SK-N-SH treated with all-trans-retinoic acid at 6 μM for 48 hours (cell line): ENCODE measurements around the gene KPNA1.

Experiments used
- ATAC-seq: fragments of 200-7000 bp; cut with Tn5 transposase; 3 replicates; pipeline ENCODE4 v1.9.1; 2020; ENCODE audit warnings: mild to moderate bottlenecking, moderate library complexity
- ARNTL ChIP-seq: fragments of 450-650 bp; formaldehyde crosslinking; IDR thresholded peaks from 2 replicates; pipeline ENCODE4 v1.5.0; 2020; ENCODE audit warnings: low read depth, mild to moderate bottlenecking, moderate library complexity, borderline replicate concordance
- BACH2 ChIP-seq: fragments of 250-450 bp; sonication (Bioruptor Pico); IDR thresholded peaks from 2 replicates; pipeline ENCODE4 v1.9.0; 2021; ENCODE audit warnings: mild to moderate bottlenecking, borderline replicate concordance
- CSDC2 ChIP-seq: fragments of 250-450 bp; sonication (Bioruptor Pico); IDR thresholded peaks from 2 replicates; pipeline ENCODE4 v1.5.0; 2020; ENCODE audit warnings: mild to moderate bottlenecking, moderate library complexity
- CSRNP3 ChIP-seq: fragments of 250-450 bp; sonication (Bioruptor Pico); IDR thresholded peaks from 2 replicates; pipeline ENCODE4 v1.5.1; 2021; ENCODE audit warnings: mild to moderate bottlenecking, moderate library complexity
- ESRRG ChIP-seq: fragments of 250-450 bp; sonication (Bioruptor Pico); IDR thresholded peaks from 2 replicates; pipeline ENCODE4 v1.6.1; 2021; ENCODE audit warnings: mild to moderate bottlenecking
- GLIS3 ChIP-seq: fragments of 250-450 bp; sonication (Bioruptor Pico); IDR thresholded peaks from 2 replicates; pipeline ENCODE4 v1.5.0; 2020; ENCODE audit warnings: mild to moderate bottlenecking, moderate library complexity
- OSR1 ChIP-seq: fragments of 250-450 bp; sonication (Bioruptor Pico); IDR thresholded peaks from 2 replicates; pipeline ENCODE4 v1.8.0; 2022; ENCODE audit warnings: moderate library complexity, mild to moderate bottlenecking, inconsistent platforms
- PATZ1 ChIP-seq: fragments of 250-450 bp; sonication (Bioruptor Pico); IDR thresholded peaks from 2 replicates; pipeline ENCODE4 v1.8.0; 2020; ENCODE audit warnings: mild to moderate bottlenecking, moderate library complexity, borderline replicate concordance
- POU6F1 ChIP-seq: fragments of 250-450 bp; sonication (Bioruptor Pico); IDR thresholded peaks from 2 replicates; pipeline ENCODE4 v1.8.0; 2021; ENCODE audit warnings: low read depth, mild to moderate bottlenecking, moderate library complexity, borderline replicate concordance
- PPARA ChIP-seq: fragments of 250-450 bp; sonication (Bioruptor Pico); IDR thresholded peaks from 2 replicates; pipeline ENCODE4 v1.5.0; 2020; ENCODE audit warnings: mild to moderate bottlenecking, borderline replicate concordance
- SNAI2 ChIP-seq: fragments of 250-450 bp; sonication (Bioruptor Pico); IDR thresholded peaks from 2 replicates; pipeline ENCODE4 v1.5.0; 2020; ENCODE audit warnings: mild to moderate bottlenecking, moderate library complexity
- TCF4 ChIP-seq: fragments of 250-450 bp; sonication (Bioruptor Pico); IDR thresholded peaks from 2 replicates; pipeline ENCODE4 v1.8.0; 2021; ENCODE audit warnings: mild to moderate bottlenecking, moderate library complexity, borderline replicate concordance
- TOX ChIP-seq: fragments of 250-450 bp; sonication (Bioruptor Pico); IDR thresholded peaks from 2 replicates; pipeline ENCODE4 v1.8.0; 2021; ENCODE audit warnings: mild to moderate bottlenecking, moderate library complexity, borderline replicate concordance
- TSHZ2 ChIP-seq: fragments of 250-450 bp; sonication (Bioruptor Pico); IDR thresholded peaks from 2 replicates; pipeline ENCODE4 v1.5.0; 2020; ENCODE audit warnings: mild to moderate bottlenecking, moderate library complexity
- ZC3H10 ChIP-seq: fragments of 250-450 bp; sonication (Bioruptor Pico); IDR thresholded peaks from 2 replicates; pipeline ENCODE4 v1.5.1; 2021; ENCODE audit warnings: mild to moderate bottlenecking, moderate library complexity
- ZFP3 ChIP-seq: fragments of 250-450 bp; sonication (Bioruptor Pico); IDR thresholded peaks from 2 replicates; pipeline ENCODE4 v1.5.0; 2020; ENCODE audit warnings: mild to moderate bottlenecking, moderate library complexity
- ZFP30 ChIP-seq: fragments of 450-650 bp; formaldehyde crosslinking; IDR thresholded peaks from 2 replicates; pipeline ENCODE4 v1.5.0; 2022; ENCODE audit warnings: mild to moderate bottlenecking, moderate library complexity
- ZNF565 ChIP-seq: fragments of 450-650 bp; formaldehyde crosslinking; conservative IDR thresholded peaks from 2 replicates; pipeline ENCODE4 v1.5.0; 2020; ENCODE audit warnings: low read depth, mild to moderate bottlenecking, moderate library complexity
- ZNF70 ChIP-seq: fragments of 450-650 bp; formaldehyde crosslinking; IDR thresholded peaks from 2 replicates; pipeline ENCODE4 v1.5.0; 2020; ENCODE audit warnings: mild to moderate bottlenecking, moderate library complexity
- ZNF8 ChIP-seq: fragments of 450-650 bp; formaldehyde crosslinking; IDR thresholded peaks from 2 replicates; pipeline ENCODE4 v1.5.0; 2020; ENCODE audit warnings: mild to moderate bottlenecking, moderate library complexity

Gene KPNA1

GRCh38 chr3:122475316-122475715, 39.4 kb downstream of the KPNA1 start:
- TF ChIP-seq ZFP30 (CRISPR knock-in tag), result no peak
- TF ChIP-seq PPARA (CRISPR knock-in tag), result no peak
- TF ChIP-seq GLIS3 (CRISPR knock-in tag), result no peak
- TF ChIP-seq ZNF565 (CRISPR knock-in tag), result no peak
- TF ChIP-seq TCF4 (CRISPR knock-in tag), result no peak
- TF ChIP-seq POU6F1, result no peak
- no peak for TF ChIP-seq BACH2 (CRISPR knock-in tag)
- no peak for TF ChIP-seq SNAI2 (CRISPR knock-in tag)
- TF ChIP-seq OSR1 (CRISPR knock-in tag), result no peak
- no peak for TF ChIP-seq ZNF70 (CRISPR knock-in tag)
- TF ChIP-seq, all 23 proteins: peak for 0
- ATAC-seq, result no peak

GRCh38 chr3:122469659-122470058, 45.1 kb downstream of the KPNA1 start:
- no peak for ATAC-seq
- TF ChIP-seq ZNF565 (CRISPR knock-in tag), result no peak
- TF ChIP-seq SNAI2 (CRISPR knock-in tag), result no peak
- TF ChIP-seq ZFP30 (CRISPR knock-in tag), result no peak
- TF ChIP-seq PPARA (CRISPR knock-in tag), result no peak
- no peak for TF ChIP-seq ESRRG

- ATAC-seq, result no peak
- TF ChIP-seq ARNTL (CRISPR knock-in tag) (no peak), TSHZ2 (CRISPR knock-in tag) (no peak), ZNF565 (CRISPR knock-in tag) (no peak), CSRNP3 (CRISPR knock-in tag) (no peak), TCF4 (CRISPR knock-in tag) (no peak), PATZ1 (CRISPR knock-in tag) (no peak), ESRRG (no peak), ZFP3 (CRISPR knock-in tag) (no peak), TOX (CRISPR knock-in tag) (no peak), ZC3H10 (CRISPR knock-in tag) (no peak), ZNF8 (CRISPR knock-in tag) (no peak)
- TF ChIP-seq, all 23 proteins: peak for 0
These were observed 45.7 kb downstream of the KPNA1 start for GRCh38 chr3:122468896-122469533.

- no peak for ATAC-seq
- no peak for TF ChIP-seq CSRNP3 (CRISPR knock-in tag)
- no peak for TF ChIP-seq CSDC2 (CRISPR knock-in tag)
- no peak for TF ChIP-seq ZNF70 (CRISPR knock-in tag)
- TF ChIP-seq GLIS3 (CRISPR knock-in tag), result no peak
- TF ChIP-seq ZFP30 (CRISPR knock-in tag), result no peak
- no peak for TF ChIP-seq PATZ1 (CRISPR knock-in tag)
- no peak for TF ChIP-seq ESRRG
- TF ChIP-seq PPARA (CRISPR knock-in tag), result no peak
- no peak for TF ChIP-seq OSR1 (CRISPR knock-in tag)
- TF ChIP-seq ZFP3 (CRISPR knock-in tag), result no peak
- TF ChIP-seq ZNF8 (CRISPR knock-in tag), result no peak
- TF ChIP-seq POU6F1, result no peak
- no peak for TF ChIP-seq ZC3H10 (CRISPR knock-in tag)
These were observed 48.0 kb downstream of the KPNA1 start for GRCh38 chr3:122466701-122467240.
